OCI-LY1 (cell line): Measurements from ENCODE around the gene GCN1.

Source experiments
- H2AFZ ChIP-seq: fragments of 200-600 bp; sonication (generic), shearing (Covaris generic); 2 replicates; pipeline ENCODE4 v1.6.0; 2014; ENCODE audit warnings: antibody characterized with exemption, mild to moderate bottlenecking, low read length
- H3F3A ChIP-seq: fragments of 200-600 bp; sonication (generic), shearing (Covaris generic); 2 replicates; pipeline ENCODE4 v1.6.0; 2014; ENCODE audit warnings: mild to moderate bottlenecking, antibody characterized with exemption, low read length, moderate library complexity; ENCODE audit not compliant: insufficient read depth
- H3K27ac ChIP-seq: fragments of 200-600 bp; sonication (generic); 2 replicates; pipeline ENCODE4 v1.5.1; 2014; ENCODE audit warnings: low read length, mixed run types, mild to moderate bottlenecking, low read depth; ENCODE audit not compliant: poor library complexity, severe bottlenecking
- H3K27me3 ChIP-seq: fragments of 200-600 bp; sonication (generic); 2 replicates; pipeline ENCODE4 v1.6.0; 2014; ENCODE audit warnings: antibody characterized with exemption, mild to moderate bottlenecking, low read length, moderate library complexity; ENCODE audit not compliant: insufficient read depth
- H3K36me3 ChIP-seq: fragments of 200-600 bp; sonication (generic); 2 replicates; pipeline ENCODE4 v1.6.1; 2014; ENCODE audit warnings: mild to moderate bottlenecking, antibody characterized with exemption, low read length, moderate library complexity, mixed read lengths; ENCODE audit not compliant: insufficient read depth
- H3K4me1 ChIP-seq: fragments of 200-600 bp; sonication (generic); 2 replicates; pipeline ENCODE4 v1.5.1; 2014; ENCODE audit warnings: mild to moderate bottlenecking, low read length, moderate library complexity; ENCODE audit not compliant: insufficient read depth, severe bottlenecking
- H3K4me2 ChIP-seq: fragments of 200-600 bp; sonication (generic), shearing (Covaris generic); 2 replicates; pipeline ENCODE4 v1.6.1; 2014; ENCODE audit warnings: low read length
- H3K4me3 ChIP-seq: fragments of 200-600 bp; sonication (generic); 2 replicates; pipeline ENCODE4 v1.5.1; 2014; ENCODE audit warnings: low read length, low read depth, mild to moderate bottlenecking, mixed read lengths; ENCODE audit not compliant: poor library complexity, severe bottlenecking
- H3K79me2 ChIP-seq: fragments of 200-600 bp; shearing (Covaris generic); 2 replicates; pipeline ENCODE4 v1.6.1; 2016; ENCODE audit warnings: mixed run types, low read length, mixed read lengths; ENCODE audit not compliant: insufficient read depth
- H3K9ac ChIP-seq: fragments of 200-600 bp; sonication (generic), shearing (Covaris generic); 2 replicates; pipeline ENCODE4 v1.6.1; 2014; ENCODE audit warnings: mild to moderate bottlenecking, low read length, mixed read lengths
- H3K9me2 ChIP-seq: fragments of 200-600 bp; sonication (generic), shearing (Covaris generic); 2 replicates; pipeline ENCODE4 v1.6.1; 2014; ENCODE audit warnings: low read depth, mild to moderate bottlenecking, low read length, mixed read lengths
- H3K9me3 ChIP-seq: fragments of 200-600 bp; shearing (Covaris generic); 2 replicates; pipeline ENCODE4 v1.6.1; 2014; ENCODE audit warnings: low read length, mixed read lengths
- H4K20me1 ChIP-seq: fragments of 200-600 bp; sonication (generic), shearing (Covaris generic); 2 replicates; pipeline ENCODE4 v1.6.0; 2016; ENCODE audit warnings: mild to moderate bottlenecking, low read length; ENCODE audit not compliant: insufficient read depth
- CTCF ChIP-seq: fragments of 200-600 bp; sonication (generic), shearing (Covaris generic); IDR thresholded peaks from 2 replicates; pipeline ENCODE4 v1.5.1; 2017; ENCODE audit warnings: mild to moderate bottlenecking, antibody characterized with exemption, low read length, moderate library complexity, mixed read lengths
- EZH2 ChIP-seq: fragments of 200-600 bp; sonication (generic), shearing (Covaris generic); IDR thresholded peaks from 2 replicates; pipeline ENCODE4 v1.8.0; 2017; ENCODE audit warnings: borderline replicate concordance, mixed run types, mild to moderate bottlenecking, antibody characterized with exemption, low read length, moderate library complexity, mixed read lengths

GCN1 gene

GRCh38 chr12:120101182-120101581, 93.3 kb downstream of the GCN1 start:
- no peaks in the 10 kb centered on the region for H3F3A ChIP-seq
- H4K20me1 ChIP-seq, result no peaks in the 10 kb centered on the region

GRCh38 chr12:120100630-120101029, 93.9 kb downstream of the GCN1 start:
- H3K4me2 ChIP-seq, result no peak overlapping the region
- H3K27ac ChIP-seq, result no peak overlapping the region

More at GRCh38 chr12:120101182-120101581, 93.3 kb downstream of the GCN1 start:
- TF ChIP-seq EZH2, result no peak
- TF ChIP-seq CTCF, result no peak
- H3K79me2 ChIP-seq, result peaks cover 27% of the 10 kb centered on the region
- H2AFZ ChIP-seq, result no peak overlapping the region
- H3K9ac ChIP-seq, result no peak overlapping the region; the same call in 1 of the 2 replicates
- H3K4me1 ChIP-seq, result peaks cover 23% of the 10 kb centered on the region
- no peaks in the 10 kb centered on the region for H3K9me2 ChIP-seq
- H3K27me3 ChIP-seq, result no peaks in the 10 kb centered on the region
- no peaks in the 10 kb centered on the region for H3K9me3 ChIP-seq
- H3K36me3 ChIP-seq, result peaks cover 94% of the 10 kb centered on the region
- H3K4me2 ChIP-seq, result peak overlapping the region; percentile 42; the same call in 1 of the 2 replicates
- H3K4me3 ChIP-seq, result no peak overlapping the region
- H3K27ac ChIP-seq, result peak overlapping the region; percentile 19

GRCh38 chr12:120099738-120100137, 94.8 kb downstream of the GCN1 start:
- Histone ChIP-seq H3K4me2 (no peak overlapping the region), H3K4me1 (peaks cover 38% of the 10 kb centered on the region), H3K4me3 (no peak overlapping the region), H4K20me1 (no peaks in the 10 kb centered on the region), H3K27me3 (no peaks in the 10 kb centered on the region), H3K79me2 (peaks cover 17% of the 10 kb centered on the region), H3K9me2 (no peaks in the 10 kb centered on the region), H3F3A (no peaks in the 10 kb centered on the region), H2AFZ (no peak overlapping the region), H3K9ac (no peak overlapping the region), H3K27ac (no peak overlapping the region), H3K9me3 (no peaks in the 10 kb centered on the region), H3K36me3 (peaks cover 90% of the 10 kb centered on the region)
- TF ChIP-seq CTCF (no peak), EZH2 (no peak)

More at GRCh38 chr12:120100630-120101029, 93.9 kb downstream of the GCN1 start:
- TF ChIP-seq CTCF, result no peak
- no peak for TF ChIP-seq EZH2
- no peaks in the 10 kb centered on the region for H4K20me1 ChIP-seq
- H3K4me1 ChIP-seq, result peaks cover 29% of the 10 kb centered on the region
- no peak overlapping the region for H2AFZ ChIP-seq
- no peak overlapping the region for H3K4me3 ChIP-seq
- H3K9ac ChIP-seq, result no peak overlapping the region
- H3K36me3 ChIP-seq, result peaks cover 95% of the 10 kb centered on the region
- no peaks in the 10 kb centered on the region for H3F3A ChIP-seq
- H3K79me2 ChIP-seq, result peaks cover 23% of the 10 kb centered on the region
- no peaks in the 10 kb centered on the region for H3K9me2 ChIP-seq
- H3K27me3 ChIP-seq, result no peaks in the 10 kb centered on the region
- no peaks in the 10 kb centered on the region for H3K9me3 ChIP-seq
